Neutrophil (primary cell): ENCODE results near the gene SLC26A6.

Experiments used
- H3K27ac ChIP-seq: fragments of 200-600 bp; sonication (generic); 2 replicates; pipeline ENCODE4 v1.5.1; 2016; ENCODE audit warnings: mild to moderate bottlenecking, moderate library complexity
- H3K27me3 ChIP-seq: fragments of 200-600 bp; sonication (generic); 2 replicates; pipeline ENCODE4 v1.6.0; 2016; ENCODE audit warnings: mild to moderate bottlenecking
- H3K36me3 ChIP-seq: fragments of 200-600 bp; sonication (generic); 2 replicates; pipeline ENCODE4 v1.5.1; 2017
- H3K4me1 ChIP-seq, 2 experiments: fragments of 200-600 bp in 1 of 2; sonication (generic) in 1 of 2; 1 replicate in 1 of 2; 2 replicates in 1 of 2; pipeline versions ENCODE4 v1.5.1 to v1.6.1; 2013 to 2016; ENCODE audit warnings: low read depth in 1 of 2, low read length in 1 of 2, mild to moderate bottlenecking in 1 of 2, moderate library complexity in 1 of 2; ENCODE audit not compliant: control insufficient read depth in 1 of 2, insufficient read depth in 1 of 2
- H3K4me3 ChIP-seq, 2 experiments: fragments of 200-600 bp in 1 of 2; sonication (generic) in 1 of 2; 1 replicate in 1 of 2; 2 replicates in 1 of 2; pipeline ENCODE4 v1.5.1; 2013 to 2016; ENCODE audit warnings: low read depth in 1 of 2, low read length in 1 of 2, mild to moderate bottlenecking in 1 of 2, moderate library complexity in 1 of 2
- H3K9me3 ChIP-seq: fragments of 200-600 bp; sonication (generic); 2 replicates; pipeline ENCODE4 v1.5.1; 2016
- CTCF ChIP-seq: fragments of 200-600 bp; sonication (generic); IDR thresholded peaks from 2 replicates; pipeline ENCODE4 v1.5.1; 2016; ENCODE audit warnings: antibody characterized with exemption

SLC26A6 gene

GRCh38 chr3:48633743-48634142 is 1.5 kb downstream of the SLC26A6 start:
- H3K27me3 ChIP-seq = no peaks in the 10 kb centered on the region
- H3K36me3 ChIP-seq = peaks cover 48% of the 10 kb centered on the region
- no peak for TF ChIP-seq CTCF

GRCh38 chr3:48633256-48633655 is 2.0 kb downstream of the SLC26A6 start:
- Histone ChIP-seq H3K9me3 (no peaks in the 10 kb centered on the region), H3K27me3 (no peaks in the 10 kb centered on the region), H3K27ac (no peak overlapping the region), H3K4me3 (no peak overlapping the region), H3K36me3 (peaks cover 53% of the 10 kb centered on the region), H3K4me1 (peaks cover 33 to 36% of the 10 kb centered on the region in 2 experiments)
- TF ChIP-seq CTCF = no peak

More at GRCh38 chr3:48633743-48634142, 1.5 kb downstream of the SLC26A6 start:
- H3K9me3 ChIP-seq = no peaks in the 10 kb centered on the region
- no peak overlapping the region for H3K27ac ChIP-seq
- peaks cover 33 to 36% of the 10 kb centered on the region in 2 experiments for H3K4me1 ChIP-seq
- no peak overlapping the region for H3K4me3 ChIP-seq

- no peak for TF ChIP-seq CTCF
- no peaks in the 10 kb centered on the region for H3K9me3 ChIP-seq
- H3K27ac ChIP-seq = no peak overlapping the region
- peaks cover 33 to 36% of the 10 kb centered on the region in 2 experiments for H3K4me1 ChIP-seq
- H3K36me3 ChIP-seq = peaks cover 68% of the 10 kb centered on the region
- H3K4me3 ChIP-seq = no peak overlapping the region
- H3K27me3 ChIP-seq = no peaks in the 10 kb centered on the region
Observed at GRCh38 chr3:48631516-48632448, 3.5 kb downstream of the SLC26A6 start.

- Histone ChIP-seq H3K27me3 (no peaks in the 10 kb centered on the region), H3K9me3 (no peaks in the 10 kb centered on the region), H3K36me3 (peaks cover 78% of the 10 kb centered on the region), H3K27ac (no peak overlapping the region), H3K4me3 (no peak overlapping the region), H3K4me1 (peaks cover 26 to 29% of the 10 kb centered on the region in 2 experiments)
- no peak for TF ChIP-seq CTCF
Observed at GRCh38 chr3:48630833-48631232, 4.4 kb downstream of the SLC26A6 start.

- Histone ChIP-seq H3K4me1 (peaks cover 22 to 25% of the 10 kb centered on the region in 2 experiments), H3K27ac (no peak overlapping the region), H3K27me3 (no peaks in the 10 kb centered on the region), H3K36me3 (peaks cover 82% of the 10 kb centered on the region), H3K4me3 (no peak overlapping the region), H3K9me3 (no peaks in the 10 kb centered on the region)
- TF ChIP-seq CTCF = no peak
Observed at GRCh38 chr3:48630407-48630806, 4.9 kb downstream of the SLC26A6 start.
